Memory B cell (primary cell): Measurements from ENCODE around the gene NUP210L.
"Not testable (repeated sequence)": the region's sequence is repeated elsewhere in the genome, so short reads cannot be mapped to it uniquely, and the experiment has no call there.

Experiments used
- ATAC-seq: fragments of 150-1000 bp; cut with Tn5 transposase; 2 replicates; pipeline ENCODE4 v1.10.0; 2021; ENCODE audit warnings: low read depth, mild to moderate bottlenecking, moderate library complexity
- DNase-seq, 2 donors: peaks; one replicate each; pipeline ENCODE4 v3.0.0; 2022; ENCODE audit warnings: low spot score in 2 of 2
- H3K27ac Mint-ChIP-seq: one replicate; pipeline ENCODE4 v1.8.0; 2022; ENCODE audit warnings: mild to moderate bottlenecking, moderate library complexity, mixed read lengths
- H3K27me3 Mint-ChIP-seq: one replicate; pipeline ENCODE4 v1.8.0; 2022; ENCODE audit warnings: mixed read lengths
- H3K36me3 Mint-ChIP-seq: one replicate; pipeline ENCODE4 v1.8.0; 2022; ENCODE audit warnings: mild to moderate bottlenecking, mixed read lengths
- H3K4me1 Mint-ChIP-seq: one replicate; pipeline ENCODE4 v1.8.0; 2022; ENCODE audit warnings: mixed read lengths
- H3K4me3 Mint-ChIP-seq: one replicate; pipeline ENCODE4 v1.8.0; 2022; ENCODE audit warnings: mild to moderate bottlenecking, moderate library complexity, mixed read lengths
- H3K9me3 Mint-ChIP-seq: one replicate; pipeline ENCODE4 v1.8.0; 2022; ENCODE audit warnings: mixed read lengths

The NUP210L gene

DNA sequence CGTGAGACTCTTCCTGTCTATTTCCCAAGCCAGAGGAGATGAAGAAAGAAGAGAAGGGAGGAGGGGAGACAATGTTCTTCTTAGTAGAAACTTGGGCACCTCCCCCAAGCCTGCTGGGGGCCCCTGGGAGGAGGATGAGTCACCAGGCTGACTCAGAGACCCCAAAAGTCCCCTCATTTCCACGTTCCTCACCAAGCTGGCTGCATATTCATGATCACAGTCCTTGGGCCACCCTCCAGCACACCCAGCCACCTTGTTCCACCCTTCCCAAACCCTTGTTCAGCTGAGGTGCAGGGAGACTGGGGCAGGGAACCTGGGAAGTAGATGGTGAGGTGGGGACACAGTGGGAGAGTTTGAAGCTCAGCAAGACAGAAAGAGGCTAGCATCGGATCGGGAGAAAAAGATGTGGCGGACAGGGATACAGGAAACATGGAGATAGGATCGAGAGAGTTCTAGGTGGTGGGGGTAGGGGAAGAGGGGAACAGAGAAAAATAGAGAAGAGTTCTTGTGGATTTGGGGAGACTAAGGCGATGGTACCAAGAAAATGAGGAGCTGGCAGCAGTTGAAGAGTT, 169.4 kb downstream of the NUP210L start:
- Mint-ChIP-seq H3K9me3 (no peaks in the 10 kb centered on the region), H3K27me3 (peaks cover 2% of the 10 kb centered on the region), H3K4me1 (peaks cover 17% of the 10 kb centered on the region), H3K27ac (peak overlapping the region; percentile 15), H3K36me3 (no peaks in the 10 kb centered on the region), H3K4me3 (peak overlapping the region; percentile 58)
- DNase-seq, result no peak
- ATAC-seq, result no peak

GRCh38 chr1:153984123-153984894, 170.6 kb downstream of the NUP210L start:
- Mint-ChIP-seq H3K9me3 (no peaks in the 10 kb centered on the region), H3K27me3 (peaks cover 2% of the 10 kb centered on the region), H3K27ac (no peak overlapping the region), H3K4me1 (peaks cover 13% of the 10 kb centered on the region), H3K36me3 (no peaks in the 10 kb centered on the region), H3K4me3 (no peak overlapping the region)
- no peak for DNase-seq
- ATAC-seq, result no peak

DNA sequence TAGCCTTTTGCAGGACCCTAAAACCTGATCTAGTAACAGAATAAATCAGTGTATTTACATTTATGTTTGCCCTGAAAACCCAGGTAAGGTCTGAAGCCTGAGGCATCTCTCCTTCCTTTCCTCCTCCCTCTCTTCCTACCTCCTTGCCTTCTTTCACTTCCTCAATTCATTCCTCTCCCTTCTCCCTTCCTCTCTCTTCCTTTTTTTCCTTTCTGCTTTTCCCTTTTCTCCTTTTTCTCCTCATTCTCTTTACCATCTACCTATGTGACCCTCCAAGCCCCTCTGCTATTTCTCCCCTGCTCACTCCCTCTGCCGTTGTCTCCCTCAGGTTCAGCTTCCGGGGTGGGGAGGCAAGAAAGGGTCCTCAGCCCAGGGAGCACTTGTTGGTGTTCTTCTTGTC, 173.1 kb downstream of the NUP210L start:
- not testable (repeated sequence) for H3K9me3 Mint-ChIP-seq, ATAC-seq
- H3K4me1 Mint-ChIP-seq, result peaks cover 20% of the 10 kb centered on the region

DNA sequence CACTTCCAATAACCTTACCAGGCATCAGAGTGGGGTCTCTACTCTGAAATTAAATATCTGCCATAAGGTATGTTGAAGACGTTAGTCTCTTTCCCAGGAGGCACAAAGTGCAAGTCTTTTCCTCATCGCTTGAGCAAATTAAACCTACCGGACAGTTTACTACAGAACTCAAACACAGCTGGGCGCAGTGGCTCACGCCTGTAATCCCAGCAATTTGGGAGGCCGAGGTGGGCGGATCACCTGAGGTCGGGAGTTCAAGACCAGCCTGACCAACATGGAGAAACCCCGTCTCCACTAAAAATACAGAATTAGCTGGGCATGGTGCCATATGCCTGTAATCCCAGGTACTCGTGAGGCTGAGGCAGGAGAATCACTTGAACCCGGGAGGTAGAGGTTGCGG, 175.8 kb downstream of the NUP210L start:
- ATAC-seq, H3K36me3 Mint-ChIP-seq, H3K27ac Mint-ChIP-seq, DNase-seq, H3K27me3 Mint-ChIP-seq, H3K9me3 Mint-ChIP-seq: not testable (repeated sequence)
- peak overlapping the region; percentile 96 for H3K4me3 Mint-ChIP-seq
- H3K4me1 Mint-ChIP-seq, result peaks cover 26% of the 10 kb centered on the region

More for the DNA sequence above, 173.1 kb downstream of the NUP210L start:
- H3K36me3 Mint-ChIP-seq, H3K27ac Mint-ChIP-seq, DNase-seq, H3K27me3 Mint-ChIP-seq, H3K4me3 Mint-ChIP-seq: not testable (repeated sequence)

- H3K27me3 Mint-ChIP-seq, result no peaks in the 10 kb centered on the region
- peak overlapping the region; percentile 86 for H3K27ac Mint-ChIP-seq
- H3K4me1 Mint-ChIP-seq, result peaks cover 27% of the 10 kb centered on the region
- DNase-seq (no peak), ATAC-seq (no peak)
- H3K36me3 Mint-ChIP-seq, result peaks cover 8% of the 10 kb centered on the region
- no peaks in the 10 kb centered on the region for H3K9me3 Mint-ChIP-seq
- H3K4me3 Mint-ChIP-seq, result peak overlapping the region; percentile 96
These were observed 176.5 kb downstream of the NUP210L start for GRCh38 chr1:153978274-153978909.

DNA sequence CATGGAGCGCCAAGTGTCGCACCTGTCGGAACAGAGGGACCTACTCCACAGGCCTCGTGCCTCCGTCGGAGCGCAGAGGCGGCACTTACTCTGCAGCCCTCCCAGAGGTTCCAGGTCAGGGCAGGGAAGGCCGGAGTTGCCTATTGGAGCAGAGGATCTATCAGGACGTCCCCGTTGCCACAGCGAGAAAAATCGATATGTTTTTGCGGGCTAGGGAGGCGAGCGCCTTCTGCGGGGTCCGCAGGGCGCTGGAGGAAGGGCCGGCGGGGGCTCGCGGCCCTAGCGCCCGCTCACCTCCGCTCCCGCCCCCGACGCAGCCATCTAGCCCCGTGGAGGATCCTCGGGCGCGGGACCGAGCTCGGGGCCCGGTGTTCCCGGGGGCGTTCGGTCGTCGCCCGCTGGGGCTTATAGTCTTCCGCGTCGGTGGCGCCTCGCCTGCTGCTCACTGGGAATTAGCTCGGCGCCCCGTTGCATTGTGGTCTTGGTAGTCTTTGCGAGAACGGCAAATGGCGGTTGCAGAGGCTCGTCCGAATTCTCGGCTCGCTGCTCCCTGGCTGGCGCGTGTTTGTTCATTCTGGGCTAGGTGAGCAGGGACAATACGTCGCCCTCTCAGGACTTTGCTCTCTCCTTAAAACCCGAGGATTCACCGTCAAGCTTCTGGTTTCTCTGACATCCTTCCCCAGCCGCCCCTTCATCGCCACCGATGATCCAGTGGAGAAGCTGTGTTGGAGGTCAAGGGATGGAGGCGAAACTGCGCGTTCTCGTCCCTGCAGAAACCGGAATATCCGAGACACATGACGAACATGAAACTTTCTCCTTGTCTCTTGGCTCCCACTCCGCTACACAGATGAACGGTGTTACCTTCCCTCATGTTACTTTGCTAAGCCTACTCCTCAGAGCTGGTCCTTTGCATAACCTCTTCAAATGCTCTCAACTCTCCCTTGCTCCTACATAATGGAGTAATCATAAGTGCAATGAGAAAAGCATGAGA, 177.3 kb downstream of the NUP210L start, which contains the start of gene JTB:
JTB (minus strand) TSS at position 425 of the 991 bp plus-strand sequence; CDS start at position 3, 422 bp downstream.
- Mint-ChIP-seq H3K4me1 (peaks cover 27% of the 10 kb centered on the region), H3K4me3 (peak within 1 kb of the TSS; percentile 96), H3K27me3 (no peaks in the 10 kb centered on the region), H3K36me3 (peaks cover 8% of the 10 kb centered on the region), H3K27ac (peak within 1 kb of the TSS; percentile 86), H3K9me3 (no peaks in the 10 kb centered on the region)
- DNase-seq, result peak; percentile 60 to 70
- peak; percentile 97 for ATAC-seq

DNA sequence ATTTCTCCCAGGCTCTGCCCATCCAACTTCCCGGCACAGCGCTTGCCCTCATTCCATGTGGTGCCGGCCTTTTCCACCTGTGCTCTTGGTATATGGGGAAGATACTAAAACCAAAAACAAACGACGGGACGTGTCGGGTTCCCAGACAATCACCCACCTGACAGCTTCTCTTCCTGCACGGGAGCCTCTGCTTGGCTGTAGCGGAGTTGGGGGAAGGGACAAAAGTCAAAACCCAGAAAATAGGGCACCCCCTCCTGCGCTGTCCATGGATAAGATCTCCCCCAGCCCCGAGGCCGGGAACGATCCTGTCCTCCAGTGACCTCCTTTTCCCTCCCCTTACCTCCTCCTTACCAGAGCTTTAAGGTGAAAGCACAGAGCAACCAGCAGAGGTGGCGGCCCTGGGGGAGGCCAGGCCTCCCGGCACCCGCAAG, 178.0 kb downstream of the NUP210L start:
- ATAC-seq (no peak), DNase-seq (no peak)
- no peaks in the 10 kb centered on the region for H3K27me3 Mint-ChIP-seq
- H3K4me3 Mint-ChIP-seq, result peak overlapping the region; percentile 96
- H3K36me3 Mint-ChIP-seq, result peaks cover 8% of the 10 kb centered on the region
- H3K4me1 Mint-ChIP-seq, result peaks cover 30% of the 10 kb centered on the region
- H3K27ac Mint-ChIP-seq, result peak overlapping the region; percentile 86
- H3K9me3 Mint-ChIP-seq, result no peaks in the 10 kb centered on the region

- ATAC-seq (no peak), DNase-seq (no peak)
- Mint-ChIP-seq H3K27ac (peak overlapping the region; percentile 32), H3K4me3 (no peak overlapping the region), H3K36me3 (peaks cover 8% of the 10 kb centered on the region), H3K4me1 (peaks cover 32% of the 10 kb centered on the region), H3K27me3 (no peaks in the 10 kb centered on the region), H3K9me3 (no peaks in the 10 kb centered on the region)
These were observed 181.3 kb downstream of the NUP210L start for GRCh38 chr1:153973525-153973924.

DNA sequence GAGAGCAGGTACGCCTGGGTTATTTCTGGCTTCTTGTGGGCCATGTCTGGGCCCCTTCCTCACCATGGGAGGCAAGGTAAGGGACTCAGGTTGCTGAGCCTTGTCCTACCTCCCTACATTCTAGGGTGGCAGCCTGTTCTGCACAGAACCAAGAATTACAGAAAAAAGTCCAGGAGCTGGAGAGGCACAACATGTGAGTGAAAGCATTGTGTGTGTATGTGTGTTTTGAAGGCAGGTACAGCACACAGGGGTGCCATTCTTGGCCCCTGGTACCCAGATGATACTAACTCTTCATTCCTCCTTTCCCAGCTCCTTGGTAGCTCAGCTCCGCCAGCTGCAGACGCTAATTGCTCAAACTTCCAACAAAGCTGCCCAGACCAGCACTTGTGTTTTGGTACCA, 181.8 kb downstream of the NUP210L start:
- ATAC-seq (no peak), DNase-seq (no peak)
- Mint-ChIP-seq H3K4me3 (no peak overlapping the region), H3K9me3 (no peaks in the 10 kb centered on the region), H3K27me3 (no peaks in the 10 kb centered on the region), H3K27ac (peak overlapping the region; percentile 32), H3K4me1 (peaks cover 34% of the 10 kb centered on the region), H3K36me3 (peaks cover 8% of the 10 kb centered on the region)

GRCh38 chr1:153970346-153970745, 184.5 kb downstream of the NUP210L start:
- Mint-ChIP-seq H3K4me1 (peaks cover 27% of the 10 kb centered on the region), H3K27ac (no peak overlapping the region)
- DNase-seq, result no peak

DNA sequence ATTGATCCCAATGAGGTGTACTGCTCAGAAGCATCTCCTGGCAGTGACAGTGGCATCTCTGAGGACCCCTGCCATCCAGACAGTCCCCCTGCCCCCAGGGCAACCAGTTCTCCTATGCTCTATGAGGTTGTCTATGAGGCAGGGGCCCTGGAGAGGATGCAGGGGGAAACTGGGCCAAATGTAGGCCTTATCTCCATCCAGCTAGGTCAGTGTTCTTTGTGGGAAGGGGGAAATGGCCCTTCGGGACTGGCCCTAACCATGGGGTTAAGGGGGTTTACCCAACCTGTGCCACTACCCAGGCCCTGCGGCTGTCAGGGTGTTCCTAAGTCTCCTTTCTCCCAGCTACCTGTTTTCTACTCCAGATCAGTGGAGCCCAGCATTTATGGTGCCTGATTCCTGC, 185.9 kb downstream of the NUP210L start:
- Mint-ChIP-seq H3K4me3 (peak overlapping the region; percentile 31), H3K36me3 (peaks cover under 1% of the 10 kb centered on the region), H3K27ac (no peak overlapping the region)

More at GRCh38 chr1:153970346-153970745, 184.5 kb downstream of the NUP210L start:
- Mint-ChIP-seq H3K4me3 (no peak overlapping the region), H3K9me3 (no peaks in the 10 kb centered on the region), H3K36me3 (peaks cover 4% of the 10 kb centered on the region), H3K27me3 (no peaks in the 10 kb centered on the region)
- no peak for ATAC-seq

DNA sequence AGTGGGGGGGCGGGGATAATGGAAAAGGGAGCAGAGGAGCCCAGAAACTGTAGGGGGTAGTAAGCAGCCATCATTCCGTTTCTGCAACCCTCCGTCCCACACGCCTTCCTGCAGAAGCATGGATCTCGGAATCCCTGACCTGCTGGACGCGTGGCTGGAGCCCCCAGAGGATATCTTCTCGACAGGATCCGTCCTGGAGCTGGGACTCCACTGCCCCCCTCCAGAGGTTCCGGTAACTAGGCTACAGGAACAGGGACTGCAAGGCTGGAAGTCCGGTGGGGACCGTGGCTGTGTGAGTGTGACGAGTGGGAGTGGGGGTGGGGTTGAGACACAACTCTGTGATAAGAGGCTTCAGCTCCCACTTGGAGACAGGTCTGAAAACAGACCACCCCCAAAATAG, 186.5 kb downstream of the NUP210L start:
- H3K27me3 Mint-ChIP-seq, result no peaks in the 10 kb centered on the region
- no peaks in the 10 kb centered on the region for H3K9me3 Mint-ChIP-seq
- no peak for ATAC-seq
- DNase-seq, result no peak
- H3K36me3 Mint-ChIP-seq, result no peaks in the 10 kb centered on the region
- peak overlapping the region; percentile 98 for H3K4me3 Mint-ChIP-seq
- peak overlapping the region; percentile 96 for H3K27ac Mint-ChIP-seq
- H3K4me1 Mint-ChIP-seq, result peaks cover 33% of the 10 kb centered on the region

More for the DNA sequence above, 185.9 kb downstream of the NUP210L start:
- Mint-ChIP-seq H3K4me1 (peaks cover 28% of the 10 kb centered on the region), H3K27me3 (no peaks in the 10 kb centered on the region), H3K9me3 (no peaks in the 10 kb centered on the region)
- DNase-seq (no peak), ATAC-seq (no peak)

GRCh38 chr1:153968000-153968363, 186.9 kb downstream of the NUP210L start:
- no peaks in the 10 kb centered on the region for H3K9me3 Mint-ChIP-seq
- H3K4me3 Mint-ChIP-seq, result peak overlapping the region; percentile 98
- ATAC-seq (no peak), DNase-seq (no peak)
- H3K27ac Mint-ChIP-seq, result peak overlapping the region; percentile 96
- no peaks in the 10 kb centered on the region for H3K36me3 Mint-ChIP-seq
- peaks cover 34% of the 10 kb centered on the region for H3K4me1 Mint-ChIP-seq
- no peaks in the 10 kb centered on the region for H3K27me3 Mint-ChIP-seq
